Mesendoderm (in vitro differentiated cells): ENCODE results near the gene HMCN2.
"Not testable (repeated sequence)": the region's sequence is repeated elsewhere in the genome, so short reads cannot be mapped to it uniquely, and the experiment has no call there.

Experiments
- DNase-seq: peaks from one replicate; pipeline ENCODE4 v3.0.0; 2013
- H2AK5ac ChIP-seq: 2 replicates; pipeline ENCODE4 v1.6.1; 2013; ENCODE audit warnings: low read length, inconsistent platforms
- H2BK120ac ChIP-seq: 2 replicates; pipeline ENCODE4 v1.6.1; 2013; ENCODE audit warnings: low read depth, mild to moderate bottlenecking, low read length, moderate library complexity, mixed read lengths
- H2BK15ac ChIP-seq: replicated peaks from 2 replicates; pipeline ENCODE4 v1.6.1; 2013; ENCODE audit warnings: low read depth, mild to moderate bottlenecking, moderate library complexity
- H2BK5ac ChIP-seq: 2 replicates; pipeline ENCODE4 v1.6.1; 2013; ENCODE audit warnings: low read length, inconsistent platforms
- H3K18ac ChIP-seq: 2 replicates; pipeline ENCODE4 v1.6.1; 2013; ENCODE audit warnings: mild to moderate bottlenecking, low read length, mixed read lengths
- H3K23ac ChIP-seq: one replicate; pipeline ENCODE4 v1.6.1; 2013; ENCODE audit warnings: low read length
- H3K27ac ChIP-seq: 2 replicates; pipeline ENCODE4 v1.5.1; 2013; ENCODE audit warnings: low read depth, mild to moderate bottlenecking, inconsistent platforms, low read length, moderate library complexity
- H3K27me3 ChIP-seq: 2 replicates; pipeline ENCODE4 v1.6.1; 2013; ENCODE audit warnings: low read length, control low read depth, mild to moderate bottlenecking, inconsistent platforms; ENCODE audit not compliant: insufficient read depth, poor library complexity
- H3K36me3 ChIP-seq: 2 replicates; pipeline ENCODE4 v1.6.1; 2013; ENCODE audit warnings: low read length, inconsistent platforms; ENCODE audit not compliant: control insufficient read depth, insufficient read depth
- H3K4ac ChIP-seq: one replicate; pipeline ENCODE4 v1.6.1; 2013; ENCODE audit warnings: low read depth, mild to moderate bottlenecking, low read length, moderate library complexity
- H3K4me1 ChIP-seq: 2 replicates; pipeline ENCODE4 v1.6.1; 2013; ENCODE audit warnings: low read depth, low read length, inconsistent platforms; ENCODE audit not compliant: control insufficient read depth
- H3K4me2 ChIP-seq: 2 replicates; pipeline ENCODE4 v1.6.1; 2013; ENCODE audit warnings: low read length
- H3K4me3 ChIP-seq: 2 replicates; pipeline ENCODE4 v1.5.1; 2013; ENCODE audit warnings: mild to moderate bottlenecking, low read length
- H3K56ac ChIP-seq: one replicate; pipeline ENCODE4 v1.6.1; 2013; ENCODE audit warnings: low read length
- H3K79me1 ChIP-seq: 2 replicates; pipeline ENCODE4 v1.6.1; 2013; ENCODE audit warnings: low read length, inconsistent platforms
- H3K79me2 ChIP-seq: 2 replicates; pipeline ENCODE4 v1.6.1; 2013; ENCODE audit warnings: mild to moderate bottlenecking, low read length; ENCODE audit not compliant: control insufficient read depth, insufficient read depth
- H3K9ac ChIP-seq: 2 replicates; pipeline ENCODE4 v1.6.1; 2013; ENCODE audit warnings: low read length, inconsistent platforms
- H4K5ac ChIP-seq: one replicate; pipeline ENCODE4 v1.6.1; 2013; ENCODE audit warnings: low read length
- H4K8ac ChIP-seq: one replicate; pipeline ENCODE4 v1.6.1; 2013; ENCODE audit warnings: low read depth, mild to moderate bottlenecking, control low read depth, low read length, moderate library complexity
- WGBS: extraction: QIAGEN DNeasy Blood & Tissue Kit; methylation state at CpG from one replicate; pipeline ENCODE4 v1.1.7; 2013; ENCODE audit warnings: low lambda C conversion rate, missing lambda C conversion rate; ENCODE audit not compliant: insufficient coverage; ENCODE audit errors: extremely low coverage; 5-methylcytosine and 5-hydroxymethylcytosine counted together

The HMCN2 gene

DNA sequence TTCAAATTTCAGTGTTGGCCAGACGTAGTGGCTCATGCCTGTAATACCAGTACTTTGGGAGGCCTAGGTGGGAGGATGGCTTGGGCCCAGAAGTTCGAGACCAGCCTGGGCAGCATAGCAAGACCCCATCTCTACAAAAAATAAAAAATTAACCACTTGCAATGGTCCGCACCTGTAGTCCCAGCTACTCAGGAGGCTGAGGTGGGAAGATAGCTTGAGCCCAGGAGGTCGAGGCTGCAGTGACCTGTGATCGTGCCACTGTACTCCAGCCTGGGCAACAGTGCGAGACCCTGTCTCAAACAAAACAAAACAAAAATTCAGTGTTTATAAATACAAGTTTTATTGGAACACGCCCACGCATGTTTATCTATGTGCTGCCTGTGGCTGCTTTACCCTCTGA lies 73.3 kb downstream of the HMCN2 start:
- H3K4me3 ChIP-seq, H3K79me2 ChIP-seq, H3K27me3 ChIP-seq, H4K8ac ChIP-seq, H3K27ac ChIP-seq, DNase-seq, H3K36me3 ChIP-seq, H2BK5ac ChIP-seq, H2BK120ac ChIP-seq, H2AK5ac ChIP-seq, H3K23ac ChIP-seq, H3K56ac ChIP-seq, H3K18ac ChIP-seq, H3K79me1 ChIP-seq, H2BK15ac ChIP-seq, H3K4me1 ChIP-seq, H3K9ac ChIP-seq, H4K5ac ChIP-seq, H3K4ac ChIP-seq, H3K4me2 ChIP-seq: not testable (repeated sequence)
- WGBS: no CpG with 5 or more reads among the region's 8 CpGs

- H2BK5ac ChIP-seq: no peak overlapping the region
- no peak overlapping the region for H4K5ac ChIP-seq
- no peak overlapping the region for H3K56ac ChIP-seq
- no peak overlapping the region for H2BK15ac ChIP-seq
- no peaks in the 10 kb centered on the region for H3K36me3 ChIP-seq
- no peaks in the 10 kb centered on the region for H3K4me1 ChIP-seq
- no peaks in the 10 kb centered on the region for H3K27me3 ChIP-seq
- no CpG with 5 or more reads among the region's 4 CpGs for WGBS
- H3K4me3 ChIP-seq: no peak overlapping the region
- no peak overlapping the region for H3K9ac ChIP-seq
- no peak overlapping the region for H2AK5ac ChIP-seq
- DNase-seq: no peak
- H4K8ac ChIP-seq: no peak overlapping the region
- H3K79me1 ChIP-seq: no peaks in the 10 kb centered on the region
- H3K4me2 ChIP-seq: no peak overlapping the region
- no peak overlapping the region for H2BK120ac ChIP-seq
- H3K27ac ChIP-seq: no peak overlapping the region
- H3K18ac ChIP-seq: no peak overlapping the region
- no peaks in the 10 kb centered on the region for H3K79me2 ChIP-seq
- no peak overlapping the region for H3K4ac ChIP-seq
- H3K23ac ChIP-seq: no peak overlapping the region
Observed at GRCh38 chr9:130339306-130339705, 73.7 kb downstream of the HMCN2 start.

- H3K23ac ChIP-seq: no peak overlapping the region
- H3K4me1 ChIP-seq: no peaks in the 10 kb centered on the region
- no peak overlapping the region for H4K5ac ChIP-seq
- H3K36me3 ChIP-seq: no peaks in the 10 kb centered on the region
- H4K8ac ChIP-seq: no peak overlapping the region
- H2BK120ac ChIP-seq: no peak overlapping the region
- no peak overlapping the region for H2BK5ac ChIP-seq
- H3K27ac ChIP-seq: no peak overlapping the region
- H3K79me1 ChIP-seq: no peaks in the 10 kb centered on the region
- no peak overlapping the region for H3K4me3 ChIP-seq
- no peak overlapping the region for H3K56ac ChIP-seq
- no peak overlapping the region for H2BK15ac ChIP-seq
- no peak overlapping the region for H2AK5ac ChIP-seq
- no peaks in the 10 kb centered on the region for H3K79me2 ChIP-seq
- no peak overlapping the region for H3K4me2 ChIP-seq
- no peak for DNase-seq
- H3K27me3 ChIP-seq: no peaks in the 10 kb centered on the region
- WGBS: no CpG with 5 or more reads among the region's 10 CpGs
- H3K18ac ChIP-seq: no peak overlapping the region
- H3K4ac ChIP-seq: no peak overlapping the region
- no peak overlapping the region for H3K9ac ChIP-seq
Observed at GRCh38 chr9:130340011-130340410, 74.5 kb downstream of the HMCN2 start.

GRCh38 chr9:130340557-130340956 lies 75.0 kb downstream of the HMCN2 start:
- H3K27ac ChIP-seq, H4K8ac ChIP-seq, H3K79me2 ChIP-seq, H2AK5ac ChIP-seq, H3K79me1 ChIP-seq, H2BK5ac ChIP-seq, H3K4me3 ChIP-seq, H3K4me2 ChIP-seq, H2BK15ac ChIP-seq, H3K56ac ChIP-seq, DNase-seq, H3K4ac ChIP-seq, H2BK120ac ChIP-seq, H3K18ac ChIP-seq, H4K5ac ChIP-seq, H3K9ac ChIP-seq, H3K36me3 ChIP-seq, H3K23ac ChIP-seq, H3K27me3 ChIP-seq, H3K4me1 ChIP-seq: not testable (repeated sequence)
- no CpG with 5 or more reads among the region's 17 CpGs for WGBS

DNA sequence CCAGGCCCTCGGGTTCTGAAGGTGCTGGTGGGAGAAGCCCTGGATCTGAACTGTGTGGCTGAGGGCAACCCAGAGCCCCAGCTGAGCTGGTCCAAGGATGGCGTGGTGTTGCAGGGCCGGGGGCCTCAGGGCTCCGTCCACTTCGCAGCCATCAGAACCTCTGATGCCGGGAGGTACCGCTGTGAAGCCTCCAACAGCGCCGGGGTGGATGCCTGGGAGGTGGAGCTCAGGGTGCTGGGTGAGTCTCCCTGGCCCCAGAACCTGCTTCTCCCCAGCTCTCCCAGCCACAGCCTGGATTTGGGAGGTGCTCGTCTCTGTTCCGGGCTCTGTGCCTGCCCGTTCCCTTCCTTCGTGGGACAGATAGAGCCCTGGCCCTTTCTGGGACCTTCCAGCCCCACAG lies 75.6 kb downstream of the HMCN2 start:
- no peak overlapping the region for H4K5ac ChIP-seq
- no CpG with 5 or more reads among the region's 13 CpGs for WGBS
- H3K9ac ChIP-seq: no peak overlapping the region
- no peaks in the 10 kb centered on the region for H3K4me1 ChIP-seq
- no peak overlapping the region for H2BK5ac ChIP-seq
- no peak overlapping the region for H3K23ac ChIP-seq
- H3K79me1 ChIP-seq: no peaks in the 10 kb centered on the region
- no peaks in the 10 kb centered on the region for H3K79me2 ChIP-seq
- no peak overlapping the region for H3K27ac ChIP-seq
- no peaks in the 10 kb centered on the region for H3K27me3 ChIP-seq
- no peak for DNase-seq
- no peak overlapping the region for H3K56ac ChIP-seq
- no peak overlapping the region for H4K8ac ChIP-seq
- H3K18ac ChIP-seq: no peak overlapping the region
- H2BK120ac ChIP-seq: no peak overlapping the region
- H2BK15ac ChIP-seq: no peak overlapping the region
- no peak overlapping the region for H3K4me3 ChIP-seq
- no peaks in the 10 kb centered on the region for H3K36me3 ChIP-seq
- no peak overlapping the region for H3K4me2 ChIP-seq
- no peak overlapping the region for H2AK5ac ChIP-seq
- no peak overlapping the region for H3K4ac ChIP-seq

DNA sequence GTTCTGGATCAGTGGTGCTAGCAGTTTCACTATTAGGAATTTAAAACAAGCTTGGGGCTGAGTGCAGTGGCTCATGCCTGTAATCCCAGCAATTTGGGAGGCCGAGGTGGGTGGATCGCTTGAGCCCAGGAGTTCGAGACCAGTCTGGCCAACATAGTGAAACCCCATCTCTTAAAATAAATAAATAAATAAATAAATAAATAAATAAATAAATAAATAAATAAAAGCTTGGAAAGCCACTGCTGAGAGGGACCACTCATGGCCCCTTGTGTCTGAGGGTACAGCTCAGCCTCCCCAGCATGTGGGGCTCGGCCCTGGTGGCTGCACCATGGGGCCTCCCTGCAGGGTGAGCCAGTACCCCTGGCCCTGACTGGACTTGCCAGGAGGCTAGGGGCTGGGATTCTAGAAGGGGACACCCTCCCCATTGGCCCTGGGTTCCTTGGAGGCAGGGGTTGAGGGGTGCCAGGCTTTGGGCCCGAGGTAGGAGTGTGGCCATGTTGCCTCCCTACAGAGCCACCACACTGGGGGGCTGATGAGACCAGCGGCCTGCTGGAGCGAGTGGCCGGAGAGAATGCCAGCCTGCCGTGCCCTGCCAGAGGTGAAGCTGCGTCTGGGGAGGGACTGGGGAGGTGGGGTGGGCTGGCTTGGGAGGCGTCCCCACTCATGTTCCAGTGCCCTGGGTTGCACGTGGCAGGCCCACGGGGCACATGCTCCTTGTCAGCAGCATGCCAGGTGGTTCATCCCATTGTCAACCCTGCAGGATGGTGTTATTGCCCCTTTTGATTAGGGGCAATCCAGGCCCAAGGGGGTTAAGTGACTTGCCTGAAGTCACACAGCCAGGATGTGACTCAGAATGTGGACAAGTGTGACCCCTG lies 76.5 kb downstream of the HMCN2 start:
- no CpG with 5 or more reads among the region's 13 CpGs for WGBS
- Histone ChIP-seq H3K27me3 (no peaks in the 10 kb centered on the region), H3K79me1 (no peaks in the 10 kb centered on the region), H2BK15ac (no peak overlapping the region), H3K9ac (no peak overlapping the region), H2BK5ac (no peak overlapping the region), H3K4me1 (no peaks in the 10 kb centered on the region), H3K56ac (no peak overlapping the region), H3K23ac (no peak overlapping the region), H3K4me2 (no peak overlapping the region), H3K27ac (no peak overlapping the region), H2BK120ac (no peak overlapping the region), H3K36me3 (no peaks in the 10 kb centered on the region), H2AK5ac (no peak overlapping the region), H4K5ac (no peak overlapping the region), H3K4ac (no peak overlapping the region), H3K79me2 (no peaks in the 10 kb centered on the region), H4K8ac (no peak overlapping the region), H3K4me3 (no peak overlapping the region), H3K18ac (no peak overlapping the region)
- no peak for DNase-seq
